ENCODE results near the gene TEFM. TPM values are rescaled to one million over a fixed set of nuclear protein-coding genes. Genes with fewer than 3 reads are reported as not detected.

Gene TEFM
- total and polyA plus RNA-seq, 2 of the 8 experiments (the other 6 are each of a cell fraction or from before 2014, with no cell fraction given) = 6.1 to 10.9 TPM

DNA sequence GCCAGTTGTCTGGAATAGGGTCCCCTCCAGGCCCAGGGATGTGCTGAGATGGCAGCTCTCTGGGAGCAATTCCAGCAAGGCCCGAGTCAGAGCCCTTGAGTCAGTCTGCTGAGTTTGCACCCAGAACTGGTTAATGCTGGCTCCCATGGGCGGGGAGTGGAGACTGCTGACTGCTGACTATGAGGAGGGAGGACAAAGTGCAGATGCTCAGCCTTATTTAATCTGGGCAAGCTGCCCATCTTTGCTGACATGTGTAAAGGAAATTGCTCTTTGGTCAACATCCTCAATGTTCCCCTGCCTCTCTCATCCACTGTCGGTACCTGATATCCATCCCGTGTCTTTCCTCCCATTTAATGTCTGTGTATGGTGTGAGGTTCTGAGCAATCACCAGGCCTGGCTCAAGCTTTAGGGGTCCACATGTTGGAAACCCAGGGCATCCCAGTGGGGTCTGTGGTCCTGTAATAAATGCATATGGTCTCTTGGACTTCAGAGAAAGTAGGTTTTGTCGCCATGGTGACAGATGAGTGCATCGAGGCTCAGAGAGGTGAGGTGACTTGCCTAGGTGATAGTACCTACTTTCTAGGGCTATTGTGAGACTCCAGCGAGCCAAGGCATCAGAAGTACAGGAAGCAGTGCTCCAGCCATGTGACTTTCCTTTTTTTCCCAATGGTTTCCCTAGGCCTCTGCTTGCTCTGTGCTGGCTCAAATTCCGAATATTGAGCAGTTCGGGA lies 44.8 kb upstream of the TEFM start (continued):
- TF ChIP-seq SAP30 (IDR thresholded peaks at IDR 0.05; ENCODE audit: insufficient read depth, insufficient replicate concordance, low read length) = no peak
- TF ChIP-seq, protein P1, sequence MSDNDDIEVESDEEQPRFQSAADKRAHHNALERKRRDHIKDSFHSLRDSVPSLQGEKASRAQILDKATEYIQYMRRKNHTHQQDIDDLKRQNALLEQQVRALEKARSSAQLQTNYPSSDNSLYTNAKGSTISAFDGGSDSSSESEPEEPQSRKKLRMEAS (IDR thresholded peaks at IDR 0.05) = no peak
- no peak for TF ChIP-seq POU5F1 (IDR thresholded peaks at IDR 0.05; ENCODE audit: low read depth, low read length)
